Activated CD4-positive, CD25-positive, alpha-beta regulatory T cell (primary cell): ENCODE measurements around the gene CABP4.
A peak's percentile ranks its signal among the peaks of the same experiment; 100 is the strongest.

Experiments used
- DNase-seq, 4 experiments: peaks; one replicate each; lab custom pipeline; 2025; lab: John Stamatoyannopoulos, UW

Gene CABP4

GRCh38 chr11:67496113-67496512, 41.0 kb downstream of the CABP4 start:
- no peak for DNase-seq

- DNase-seq, result no peak
These were observed 42.6 kb downstream of the CABP4 start for GRCh38 chr11:67497656-67498291.

GRCh38 chr11:67498544-67498972, 43.4 kb downstream of the CABP4 start:
- no peak for DNase-seq

GRCh38 chr11:67499808-67500483, 44.8 kb downstream of the CABP4 start:
- no peak for DNase-seq

- no peak for DNase-seq
These were observed 45.3 kb downstream of the CABP4 start for GRCh38 chr11:67500484-67500821.

- no peak for DNase-seq
These were observed 45.9 kb downstream of the CABP4 start for GRCh38 chr11:67500831-67501715.

GRCh38 chr11:67501854-67502253, 46.7 kb downstream of the CABP4 start:
- DNase-seq, result no peak

GRCh38 chr11:67502328-67502979, 47.3 kb downstream of the CABP4 start:
- no peak for DNase-seq

GRCh38 chr11:67503119-67504004, 48.2 kb downstream of the CABP4 start:
- no peak for DNase-seq

- peak in 1 of 4 experiments; percentile 28 for DNase-seq
These were observed 49.1 kb downstream of the CABP4 start for GRCh38 chr11:67504005-67504949.

GRCh38 chr11:67504950-67505581, 49.9 kb downstream of the CABP4 start, which contains the start of gene PITPNM1:
PITPNM1 (minus strand) TSS chr11:67505363; CDS start chr11:67504180, 1,183 bp downstream.
- peak; percentile 35 to 60 (median 50) for DNase-seq

- peak; percentile 80 to 85 (median 82) for DNase-seq
These were observed 50.6 kb downstream of the CABP4 start for GRCh38 chr11:67505605-67506396.

- DNase-seq, result no peak
These were observed 51.4 kb downstream of the CABP4 start for GRCh38 chr11:67506426-67507051.

- DNase-seq, result peak in 1 of 4 experiments; percentile 18
These were observed 52.2 kb downstream of the CABP4 start for GRCh38 chr11:67507242-67507863.

GRCh38 chr11:67507864-67508485, 52.8 kb downstream of the CABP4 start, which contains the start of gene CDK2AP2:
CDK2AP2 (minus strand) TSS chr11:67508162; CDS start chr11:67508082, 80 bp downstream.
- peak; percentile 93 to 96 (median 94) for DNase-seq

- DNase-seq, result peak; percentile 97 to 98 (median 98)
These were observed 53.5 kb downstream of the CABP4 start for GRCh38 chr11:67508486-67509121.

GRCh38 chr11:67510023-67510345, 54.8 kb downstream of the CABP4 start:
- no peak for DNase-seq
